HG02885 (cell line): ENCODE data around the gene SPART.
A peak's percentile ranks its signal among the peaks of the same experiment; 100 is the strongest.
"Not testable (repeated sequence)": the region's sequence is repeated elsewhere in the genome, so short reads cannot be mapped to it uniquely, and the experiment has no call there.

Experiments used
- ATAC-seq: cut with Tn5 transposase; IDR thresholded peaks from one replicate; pipeline ENCODE4 v1.9.1; 2021; ENCODE audit warnings: mild to moderate bottlenecking; ENCODE audit not compliant: unreplicated experiment, poor library complexity

The SPART gene

GRCh38 chr13:36355632-36356031 lies 9.4 kb upstream of the SPART start:
- no peak for ATAC-seq

- no peak for ATAC-seq
These were observed 8.8 kb upstream of the SPART start for GRCh38 chr13:36354842-36355623.

GRCh38 chr13:36353001-36353400 lies 6.8 kb upstream of the SPART start:
- ATAC-seq: no peak

GRCh38 chr13:36352350-36352749 lies 6.2 kb upstream of the SPART start:
- ATAC-seq: no peak

GRCh38 chr13:36347531-36348210 lies 1.5 kb upstream of the SPART start:
- no peak for ATAC-seq

- peak; percentile 22 for ATAC-seq
These were observed 564 bp downstream of the SPART start for GRCh38 chr13:36345438-36346221.

GRCh38 chr13:36344886-36345437 lies 1.2 kb downstream of the SPART start:
- ATAC-seq: no peak

- ATAC-seq: no peak
These were observed 2.0 kb downstream of the SPART start for GRCh38 chr13:36344173-36344572.

GRCh38 chr13:36343766-36344165 lies 2.4 kb downstream of the SPART start:
- ATAC-seq: no peak

GRCh38 chr13:36342715-36343114 lies 3.5 kb downstream of the SPART start:
- ATAC-seq: no peak

GRCh38 chr13:36341718-36342117 lies 4.5 kb downstream of the SPART start:
- ATAC-seq: no peak

- ATAC-seq: no peak
These were observed 6.5 kb downstream of the SPART start for GRCh38 chr13:36339600-36340155.

GRCh38 chr13:36337938-36338641 lies 8.1 kb downstream of the SPART start:
- ATAC-seq: no peak

GRCh38 chr13:36332986-36333385 lies 13.2 kb downstream of the SPART start:
- no peak for ATAC-seq

GRCh38 chr13:36332255-36332654 lies 13.9 kb downstream of the SPART start:
- ATAC-seq: not testable (repeated sequence)

- no peak for ATAC-seq
These were observed 14.9 kb downstream of the SPART start for GRCh38 chr13:36331280-36331679.

- no peak for ATAC-seq
These were observed 16.8 kb downstream of the SPART start for GRCh38 chr13:36329361-36329760.

- ATAC-seq: no peak
These were observed 17.4 kb downstream of the SPART start for GRCh38 chr13:36328821-36329220.

GRCh38 chr13:36325912-36326311 lies 20.3 kb downstream of the SPART start:
- ATAC-seq: no peak

GRCh38 chr13:36324881-36325280 lies 21.3 kb downstream of the SPART start:
- not testable (repeated sequence) for ATAC-seq
